Limb (tissue), 2 donors: ENCODE data around the gene PODXL2.
"Not testable (repeated sequence)": the region's sequence is repeated elsewhere in the genome, so short reads cannot be mapped to it uniquely, and the experiment has no call there.

Experiments
- DNase-seq, 2 donors: peaks; one replicate each; pipeline ENCODE4 v3.0.0-alpha.2; 2016; ENCODE audit errors: extremely low spot score in 2 of 2

PODXL2 gene

DNA sequence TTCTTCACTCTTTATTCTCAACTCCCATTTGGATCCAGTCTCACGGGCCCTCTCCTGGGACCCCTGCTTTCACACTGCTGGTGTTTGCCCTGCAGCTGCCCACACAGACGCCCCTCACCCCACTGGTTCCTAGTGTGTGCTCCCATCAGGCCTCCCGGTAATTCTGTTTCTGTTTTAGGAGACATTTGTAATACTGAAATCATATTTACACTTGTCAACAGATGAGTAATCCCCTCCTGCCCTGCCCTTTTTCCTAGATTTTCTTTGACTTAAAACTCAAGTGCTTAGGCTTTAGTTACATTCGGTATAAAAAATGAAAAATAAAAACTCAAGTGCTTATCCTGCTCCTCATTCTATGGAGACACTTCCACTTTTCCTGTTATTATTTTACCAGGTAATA is 25.4 kb downstream of the PODXL2 start:
- no peak for DNase-seq

GRCh38 chr3:127654993-127655392 is 26.0 kb downstream of the PODXL2 start:
- not testable (repeated sequence) for DNase-seq

- no peak for DNase-seq
These were observed 26.7 kb downstream of the PODXL2 start for GRCh38 chr3:127655641-127656040.

DNA sequence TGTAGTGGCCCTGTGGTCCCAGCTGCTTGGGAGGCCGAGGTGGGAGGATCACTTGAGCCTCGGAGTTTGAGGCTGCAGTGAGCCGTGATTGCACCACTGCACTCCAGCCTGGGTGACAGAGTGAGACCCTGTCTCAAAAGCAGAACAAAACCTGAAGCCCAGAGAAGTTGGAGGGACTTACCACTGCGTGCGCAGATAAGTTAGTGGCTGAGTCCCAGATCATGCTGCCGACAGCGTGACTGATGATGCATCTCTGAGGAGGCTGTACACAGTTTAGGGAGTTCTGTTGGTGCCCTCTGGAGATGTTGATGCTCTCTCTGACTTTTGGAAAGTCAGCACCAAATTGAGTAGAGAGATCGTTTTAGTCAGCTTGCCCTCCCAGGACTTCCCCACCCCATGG is 27.9 kb downstream of the PODXL2 start:
- DNase-seq: no peak

DNA sequence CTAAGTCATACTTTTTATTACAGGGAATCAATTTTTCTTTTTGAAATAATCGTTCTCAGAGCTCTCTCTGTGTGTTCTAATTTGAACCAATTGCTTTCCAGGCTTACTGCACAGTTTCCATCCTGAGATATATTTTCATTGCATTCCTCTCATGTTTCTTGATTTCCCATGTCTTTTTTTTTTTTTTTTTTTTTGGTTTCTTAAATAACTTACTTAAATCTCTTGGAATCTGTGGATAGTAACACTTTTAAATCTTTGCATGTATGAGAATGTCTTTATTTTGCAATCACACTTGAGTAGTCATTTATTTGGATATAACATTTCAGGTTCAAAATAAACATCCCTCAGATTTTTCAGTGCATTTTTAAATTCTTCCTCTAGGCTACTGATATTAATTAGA is 29.2 kb downstream of the PODXL2 start:
- no peak for DNase-seq

GRCh38 chr3:127660621-127661251 is 31.8 kb downstream of the PODXL2 start:
- no peak for DNase-seq

GRCh38 chr3:127661600-127661999 is 32.6 kb downstream of the PODXL2 start:
- DNase-seq: no peak

DNA sequence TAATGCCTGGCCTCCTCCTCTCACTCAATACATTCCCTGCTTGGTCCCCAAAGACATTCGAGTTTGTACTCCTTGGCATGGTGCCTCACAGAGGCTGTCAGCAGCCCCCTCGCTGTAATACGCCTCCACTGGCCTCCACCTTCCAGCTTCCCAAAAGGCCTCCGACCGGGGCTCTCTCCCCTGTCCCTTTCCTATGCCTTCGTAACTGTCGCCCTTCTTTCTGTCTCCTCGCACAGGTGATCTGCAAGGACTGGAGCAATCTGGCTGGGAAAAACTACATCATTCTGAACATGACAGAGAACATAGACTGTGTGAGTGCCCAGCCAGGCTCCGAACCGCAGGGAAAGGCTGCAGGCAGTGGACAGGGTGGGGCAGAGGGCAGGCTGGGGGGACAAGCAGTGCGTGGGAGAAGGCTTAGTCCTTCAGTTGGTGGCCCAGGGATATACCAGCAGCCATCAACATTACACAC is 33.0 kb downstream of the PODXL2 start:
- no peak for DNase-seq

DNA sequence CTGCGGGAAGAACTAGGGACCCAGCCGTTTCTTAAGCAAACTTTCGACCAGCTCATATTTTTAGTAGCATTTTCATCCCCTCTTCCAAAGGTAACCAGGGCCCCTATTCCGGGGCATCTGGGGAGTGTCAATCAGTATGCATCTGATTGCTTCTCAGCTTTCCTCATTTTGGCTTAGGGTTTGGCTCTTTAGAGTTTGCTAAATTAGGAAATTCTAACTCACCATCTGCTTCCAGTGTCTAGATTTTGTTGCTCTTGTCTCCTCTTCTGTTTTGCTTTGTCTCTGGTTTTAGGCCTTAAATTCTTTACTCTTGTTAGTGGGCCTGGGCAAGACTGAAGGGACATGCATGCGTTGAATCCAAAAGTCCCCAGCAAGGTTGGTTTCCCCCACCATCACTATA is 34.2 kb downstream of the PODXL2 start:
- DNase-seq: no peak

DNA sequence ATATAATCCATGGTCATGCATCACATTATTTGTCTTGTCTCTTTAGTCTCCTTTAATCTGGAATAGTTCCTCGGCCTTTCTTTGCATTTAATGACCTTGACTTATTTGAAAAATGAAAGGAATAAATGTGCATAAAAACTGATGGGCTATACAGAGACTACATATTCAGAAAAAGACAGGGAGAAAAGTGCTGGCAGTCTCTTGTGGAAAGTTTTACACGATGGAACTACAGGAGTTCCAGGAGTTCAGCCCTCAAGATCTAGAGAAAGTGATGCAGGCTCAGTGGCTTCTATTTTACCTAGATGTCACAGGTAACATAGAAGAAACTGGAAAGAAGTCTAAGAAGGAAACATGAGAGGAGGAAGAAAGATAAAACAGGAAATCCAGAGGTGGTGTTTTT is 36.2 kb downstream of the PODXL2 start:
- no peak for DNase-seq

DNA sequence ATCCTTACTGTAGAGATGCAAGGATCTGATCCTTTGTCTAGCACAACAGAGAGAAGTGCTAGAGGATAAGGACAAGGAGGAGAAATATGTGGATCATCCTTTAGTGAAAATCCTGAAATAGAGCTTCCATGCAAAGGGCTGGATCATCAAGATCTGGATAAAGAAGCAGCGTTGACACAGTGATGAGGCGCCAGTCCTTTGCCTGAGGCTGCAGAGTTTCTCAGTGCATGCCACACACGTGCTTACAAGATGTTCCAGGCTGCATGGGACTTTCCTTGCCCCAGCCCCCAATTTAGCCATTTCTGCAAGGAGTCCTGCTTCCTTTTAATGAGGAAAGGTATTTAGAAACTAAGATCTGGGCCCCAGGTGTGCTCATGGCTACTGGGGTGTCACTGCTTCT is 36.6 kb downstream of the PODXL2 start:
- DNase-seq: no peak

GRCh38 chr3:127666676-127667075 is 37.7 kb downstream of the PODXL2 start:
- no peak for DNase-seq

GRCh38 chr3:127667119-127667681 is 38.2 kb downstream of the PODXL2 start:
- no peak for DNase-seq

GRCh38 chr3:127668906-127669305 is 39.9 kb downstream of the PODXL2 start:
- no peak for DNase-seq

DNA sequence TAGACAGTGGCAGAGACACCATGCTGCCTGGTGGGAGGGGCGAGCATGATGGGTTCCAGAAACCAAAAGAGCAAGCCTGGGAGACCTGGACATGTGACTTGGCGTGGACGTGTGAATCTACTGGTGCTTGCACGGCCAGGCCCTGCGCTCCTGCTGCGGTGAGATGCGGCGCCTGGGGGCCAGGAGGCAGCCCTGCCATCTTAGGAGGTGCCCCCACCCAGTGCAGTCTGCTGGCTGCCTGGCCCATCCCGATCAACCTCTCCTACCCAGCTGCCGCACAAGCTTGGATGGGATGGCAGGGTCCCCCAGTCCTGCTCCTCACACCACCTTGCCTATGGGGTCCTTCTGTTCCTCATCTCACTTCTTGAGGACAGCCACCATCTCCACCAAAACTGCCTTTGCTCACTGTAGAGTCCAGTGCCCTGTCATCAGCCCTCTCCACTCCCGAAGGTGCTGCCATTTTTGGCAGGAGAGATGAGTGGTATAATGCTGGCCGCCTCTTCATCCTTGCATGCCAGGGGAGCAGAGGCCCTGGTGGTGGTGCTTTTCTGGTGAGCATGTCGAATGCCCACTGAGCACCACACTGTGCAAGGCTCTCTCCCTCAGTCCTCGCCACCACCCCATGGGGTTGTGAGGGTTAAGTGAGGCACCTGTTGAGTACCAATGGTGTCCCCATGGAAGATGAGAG is 40.7 kb downstream of the PODXL2 start:
- no peak for DNase-seq

DNA sequence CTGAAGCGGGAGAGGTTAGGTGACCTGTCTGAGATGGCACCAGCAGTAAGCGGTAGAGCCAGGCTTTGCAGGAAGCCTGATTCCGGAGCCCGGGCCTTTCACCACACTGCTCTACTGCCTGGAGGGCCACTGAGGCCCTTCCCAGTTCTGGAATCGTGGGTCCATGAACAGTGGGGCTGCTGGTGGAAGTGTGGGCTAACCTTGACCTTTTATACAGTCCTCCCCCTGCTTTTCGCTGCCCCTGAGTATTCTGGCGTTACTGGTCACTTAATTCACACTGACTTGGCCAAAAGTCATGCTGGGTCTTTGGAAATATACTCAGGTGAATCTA is 41.2 kb downstream of the PODXL2 start:
- DNase-seq: no peak

DNA sequence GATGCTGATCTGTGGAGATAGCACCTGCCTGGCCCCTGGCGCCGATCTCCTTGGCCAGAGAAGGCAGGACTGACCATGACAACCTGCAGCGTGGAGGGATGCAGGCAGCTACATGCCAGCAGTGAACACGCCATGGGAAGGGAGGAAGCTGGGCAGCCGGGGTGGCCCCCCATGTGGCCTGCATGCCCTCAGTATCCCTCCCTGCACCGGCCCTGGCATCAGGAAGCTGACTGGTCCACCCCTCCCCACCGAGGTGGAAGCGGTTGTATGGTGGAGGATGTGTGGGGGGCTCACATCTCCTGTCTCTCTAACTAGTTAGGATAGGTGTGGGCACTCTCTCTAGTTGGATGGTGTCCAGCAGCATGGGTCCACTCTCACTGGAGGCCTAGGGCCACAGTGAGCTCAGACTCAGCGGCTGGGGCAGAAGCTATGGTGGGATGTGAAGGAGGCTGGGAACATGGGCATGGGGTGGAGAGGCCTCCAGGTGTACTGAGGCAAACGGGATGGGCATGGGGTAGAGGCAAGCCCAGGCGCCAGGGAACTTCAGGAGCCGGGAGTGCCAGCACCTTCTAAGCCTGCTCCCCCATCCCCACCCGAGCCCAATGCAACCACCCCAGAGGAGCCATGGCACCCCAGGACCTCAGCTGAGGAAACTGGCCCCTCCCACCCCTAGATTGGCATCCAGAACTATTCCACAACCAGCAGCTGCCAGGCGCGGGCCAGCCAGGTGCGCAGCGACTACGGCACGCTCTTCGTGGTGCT is 42.0 kb downstream of the PODXL2 start:
- no peak for DNase-seq

DNA sequence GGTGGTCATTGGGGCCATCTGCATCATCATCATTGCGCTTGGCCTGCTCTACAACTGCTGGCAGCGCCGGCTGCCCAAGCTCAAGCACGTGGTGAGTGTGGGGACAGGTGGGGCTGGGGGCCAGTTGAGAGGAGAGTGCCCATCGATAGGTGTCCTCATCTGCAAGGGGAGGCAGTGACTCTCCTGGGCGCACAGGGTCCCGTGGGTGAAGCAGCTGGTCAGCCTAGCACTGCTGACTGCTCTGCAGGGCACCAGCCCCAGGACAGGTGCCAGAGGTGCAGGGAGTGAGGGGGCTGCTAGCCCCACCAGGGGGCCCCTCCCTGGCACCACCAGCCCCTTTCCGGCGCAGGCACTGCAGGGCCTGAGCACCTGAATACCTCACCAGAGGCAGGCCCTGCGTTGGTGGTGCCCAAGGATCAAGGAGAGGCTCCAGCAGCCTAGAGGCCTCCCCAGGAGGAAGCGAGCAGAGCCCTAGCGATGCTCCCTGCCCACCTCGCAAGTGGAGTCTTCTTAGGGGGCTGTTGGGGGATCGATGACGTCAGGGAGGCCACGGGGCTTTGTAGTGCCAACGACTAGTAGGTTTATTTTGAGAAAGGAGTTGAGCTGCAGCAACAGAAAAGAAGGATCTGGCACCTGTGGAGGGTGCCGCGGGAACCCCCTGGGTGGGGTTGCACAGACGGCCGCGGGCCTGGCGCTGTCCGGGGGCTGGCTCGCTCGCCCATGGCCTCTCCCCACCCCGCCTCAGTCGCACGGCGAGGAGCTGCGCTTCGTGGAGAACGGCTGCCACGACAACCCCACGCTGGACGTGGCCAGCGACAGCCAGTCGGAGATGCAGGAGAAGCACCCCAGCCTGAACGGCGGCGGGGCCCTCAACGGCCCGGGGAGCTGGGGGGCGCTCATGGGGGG is 42.8 kb downstream of the PODXL2 start:
- no peak for DNase-seq

DNA sequence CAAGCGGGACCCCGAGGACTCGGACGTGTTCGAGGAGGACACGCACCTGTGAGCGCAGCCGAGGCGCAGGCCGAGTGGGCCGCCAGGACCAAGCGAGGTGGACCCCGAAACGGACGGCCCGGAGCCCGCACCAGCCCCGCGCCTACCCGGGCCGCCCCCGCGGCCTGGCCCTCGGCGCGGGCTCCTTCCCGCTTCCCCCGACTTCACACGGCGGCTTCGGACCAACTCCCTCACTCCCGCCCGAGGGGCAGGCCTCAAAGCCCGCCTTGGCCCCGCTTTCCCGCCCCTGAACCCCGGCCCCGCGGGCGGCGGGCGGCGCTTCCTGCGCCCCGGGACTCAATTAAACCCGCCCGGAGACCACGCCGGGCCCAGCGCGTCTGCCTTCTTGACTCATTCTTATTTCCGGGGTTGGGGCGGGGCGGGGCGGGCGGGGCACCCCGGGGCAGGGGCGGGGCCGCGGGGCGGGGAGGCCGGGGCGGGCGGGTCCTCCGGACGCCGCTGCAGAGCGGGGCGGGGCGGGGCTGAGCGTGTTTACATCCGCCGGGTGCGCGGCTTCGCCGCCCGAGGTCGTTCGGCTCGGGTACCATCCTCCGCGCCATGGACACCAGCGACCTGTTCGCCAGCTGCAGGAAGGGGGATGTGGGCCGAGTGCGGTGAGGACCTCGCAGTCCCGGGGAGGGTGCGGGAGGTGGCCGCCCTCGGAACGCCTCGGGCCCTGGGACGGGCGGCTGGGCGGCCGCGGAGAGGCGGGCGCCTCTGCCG is 43.6 kb downstream of the PODXL2 start, which contains the start of gene ABTB1:
Gene ABTB1, plus strand, starts transcription at position 524 of the 762 bp plus-strand sequence. Its CDS starts 74 bp downstream, at position 598.
- peak; percentile 68 to 88 for DNase-seq
